GM23338 (cell line): ENCODE measurements around the gene MEN1. TPM values are rescaled to one million over a fixed set of nuclear protein-coding genes. Genes with fewer than 3 reads are reported as not detected.

ENCODE experiments used
- ATAC-seq: fragments of 200-7000 bp; cut with Tn5 transposase; 3 replicates; pipeline ENCODE4 v1.9.1; 2020
- DNase-seq: peaks from one replicate; pipeline ENCODE4 v3.0.0-alpha.2; 2015; ENCODE audit warnings: low spot score
- H2AFZ ChIP-seq: fragments of 200-600 bp; sonication (generic); 2 replicates; pipeline ENCODE4 v1.8.0; 2016; ENCODE audit warnings: antibody characterized with exemption, mild to moderate bottlenecking, moderate library complexity
- H3F3A ChIP-seq: fragments of 200-600 bp; sonication (generic); replicated peaks from 2 replicates; pipeline ENCODE4 v1.8.0; 2017; ENCODE audit warnings: antibody characterized with exemption, mixed run types, low read depth
- H3K27ac ChIP-seq: fragments of 200-600 bp; sonication (generic); 2 replicates; pipeline ENCODE4 v1.6.1; 2016; ENCODE audit warnings: low read depth
- H3K27me3 ChIP-seq: fragments of 200-600 bp; sonication (generic); 2 replicates; pipeline ENCODE4 v1.8.0; 2016; ENCODE audit warnings: mild to moderate bottlenecking, mixed run types, moderate library complexity; ENCODE audit not compliant: insufficient read depth
- H3K36me3 ChIP-seq: fragments of 200-600 bp; sonication (generic); 2 replicates; pipeline ENCODE4 v1.8.0; 2016; ENCODE audit warnings: mild to moderate bottlenecking; ENCODE audit not compliant: insufficient read depth
- H3K4me1 ChIP-seq: fragments of 200-600 bp; sonication (generic); 2 replicates; pipeline ENCODE4 v1.8.0; 2016; ENCODE audit warnings: mild to moderate bottlenecking, moderate library complexity; ENCODE audit not compliant: insufficient read depth
- H3K4me2 ChIP-seq: fragments of 200-600 bp; sonication (generic); 2 replicates; pipeline ENCODE4 v1.7.1; 2017; ENCODE audit warnings: mixed run types
- H3K4me3 ChIP-seq: fragments of 200-600 bp; sonication (generic); 2 replicates; pipeline ENCODE4 v1.6.1; 2016; ENCODE audit warnings: mixed run types
- H3K79me2 ChIP-seq: fragments of 200-600 bp; sonication (generic); replicated peaks from 2 replicates; pipeline ENCODE4 v1.8.0; 2017; ENCODE audit warnings: mild to moderate bottlenecking; ENCODE audit not compliant: insufficient read depth
- H3K9me2 ChIP-seq: fragments of 200-600 bp; sonication (generic); 2 replicates; pipeline ENCODE4 v1.8.0; 2017; ENCODE audit not compliant: insufficient read depth
- H4K20me1 ChIP-seq: fragments of 200-600 bp; sonication (generic); replicated peaks from 2 replicates; pipeline ENCODE4 v1.8.0; 2017; ENCODE audit warnings: mild to moderate bottlenecking; ENCODE audit not compliant: insufficient read depth
- H3K27ac Mint-ChIP-seq: 2 replicates; pipeline ENCODE4 v1.8.0; 2020; ENCODE audit warnings: inconsistent platforms, mild to moderate bottlenecking, moderate library complexity, mixed read lengths
- H3K27me3 Mint-ChIP-seq: 3 replicates; pipeline ENCODE4 v1.8.0; 2022; ENCODE audit warnings: low read depth, mild to moderate bottlenecking, moderate library complexity, mixed read lengths, inconsistent platforms; ENCODE audit not compliant: insufficient read depth, poor library complexity
- H3K36me3 Mint-ChIP-seq: 3 replicates; pipeline ENCODE4 v1.8.0; 2021; ENCODE audit warnings: low read depth, mild to moderate bottlenecking, inconsistent platforms, moderate library complexity, mixed read lengths
- H3K4me1 Mint-ChIP-seq: 3 replicates; pipeline ENCODE4 v1.8.0; 2020; ENCODE audit warnings: mild to moderate bottlenecking, inconsistent platforms, mixed read lengths
- H3K4me3 Mint-ChIP-seq: 3 replicates; pipeline ENCODE4 v1.8.0; 2021; ENCODE audit warnings: moderate library complexity, mild to moderate bottlenecking, inconsistent platforms, mixed read lengths
- H3K9me3 Mint-ChIP-seq: 3 replicates; pipeline ENCODE4 v1.8.0; 2020; ENCODE audit warnings: moderate library complexity, mild to moderate bottlenecking, inconsistent platforms, mixed read lengths
- CREB1 ChIP-seq: fragments of 250-450 bp; sonication (Bioruptor Pico); IDR thresholded peaks from 2 replicates; pipeline ENCODE4 v1.5.0; 2020; ENCODE audit warnings: low read depth, mild to moderate bottlenecking, moderate library complexity
- CTCF ChIP-seq, 2 experiments: fragments of 200-600 bp in 1 of 2; sonication (generic) in 1 of 2; conservative IDR thresholded peaks; 2 replicates each; pipeline versions ENCODE4 v1.5.1 to v1.6.1; 2016 to 2017; ENCODE audit warnings: antibody characterized with exemption in 2 of 2, low read depth in 2 of 2, mild to moderate bottlenecking in 2 of 2, moderate library complexity in 1 of 2
- POLR2AphosphoS5 ChIP-seq: IDR thresholded peaks from 2 replicates; pipeline ENCODE4 v1.6.1; 2016; ENCODE audit warnings: antibody characterized with exemption, low read depth
- REST ChIP-seq: IDR thresholded peaks from one replicate; pipeline ENCODE4 v1.6.1; 2018; ENCODE audit warnings: antibody characterized with exemption; ENCODE audit not compliant: unreplicated experiment
- STAT1 ChIP-seq: IDR thresholded peaks from one replicate; pipeline ENCODE4 v1.6.1; 2016; ENCODE audit warnings: antibody characterized with exemption; ENCODE audit not compliant: unreplicated experiment
- ZNF331 ChIP-seq: fragments of 250-450 bp; sonication (Bioruptor Pico); IDR thresholded peaks from 2 replicates; pipeline ENCODE4 v1.5.0; 2020; ENCODE audit warnings: low read depth, mild to moderate bottlenecking, moderate library complexity
- ZNF462 ChIP-seq: fragments of 250-450 bp; sonication (Bioruptor Pico); IDR thresholded peaks from 2 replicates; pipeline ENCODE4 v1.5.0; 2020; ENCODE audit warnings: mild to moderate bottlenecking, moderate library complexity
- polyA plus RNA-seq: library from polyadenylated mRNA; unstranded; fragments of >200 nt; fragmentation: Nextera tagmentation; extraction: Ambion mirVana; gene quantifications from 2 replicates; pipeline ENCODE4 v1.2.1, GENCODE V29; 2016
- total RNA-seq: library from RNA; depleted of rRNA; stranded (reverse); fragments of >200 nt; shearing (Covaris generic); gene quantifications from 2 replicates; pipeline ENCODE4 v1.2.3, GENCODE V29; 2014

MEN1 gene
- total and polyA plus RNA-seq, 2 experiments from 2014 or later: 31.6 to 45.2 TPM

- Mint-ChIP-seq H3K4me3 (no peak overlapping the region), H3K27me3 (peaks cover 7% of the 10 kb centered on the region), H3K36me3 (no peaks in the 10 kb centered on the region), H3K9me3 (no peaks in the 10 kb centered on the region), H3K27ac (no peak overlapping the region), H3K4me1 (no peaks in the 10 kb centered on the region; the same call in 2 of the 3 replicates)
- Histone ChIP-seq H3K4me1 (no peaks in the 10 kb centered on the region), H3K4me3 (no peak overlapping the region), H3K27ac (no peak overlapping the region), H3F3A (0 out of 2 replicates have a peak, but pooled peaks cover 2% of the 10 kb centered on the region), H3K79me2 (no peaks in the 10 kb centered on the region), H3K36me3 (no peaks in the 10 kb centered on the region), H2AFZ (no peak overlapping the region), H3K4me2 (no peak overlapping the region), H3K9me2 (no peaks in the 10 kb centered on the region), H3K27me3 (no peaks in the 10 kb centered on the region), H4K20me1 (no peaks in the 10 kb centered on the region)
- no peak for DNase-seq
- ATAC-seq: no peak
- TF ChIP-seq CTCF (conservative IDR thresholded peaks at IDR 0.05; ENCODE audit: low read depth in 2 of 2) (no peak), ZNF331 (CRISPR knock-in tag) (no peak), POLR2AphosphoS5 (no peak), STAT1 (no peak), ZNF462 (CRISPR knock-in tag) (no peak), REST (no peak), CREB1 (CRISPR knock-in tag) (no peak)
These were observed 20.8 kb downstream of the MEN1 start for GRCh38 chr11:64789331-64790204.
